HG03565 (cell line): ENCODE results near the gene CAMK2G.

Source experiments
- ATAC-seq: cut with Tn5 transposase; IDR thresholded peaks from one replicate; pipeline ENCODE4 v1.9.1; 2021; ENCODE audit warnings: mild to moderate bottlenecking, moderate library complexity; ENCODE audit not compliant: unreplicated experiment

Gene CAMK2G

DNA sequence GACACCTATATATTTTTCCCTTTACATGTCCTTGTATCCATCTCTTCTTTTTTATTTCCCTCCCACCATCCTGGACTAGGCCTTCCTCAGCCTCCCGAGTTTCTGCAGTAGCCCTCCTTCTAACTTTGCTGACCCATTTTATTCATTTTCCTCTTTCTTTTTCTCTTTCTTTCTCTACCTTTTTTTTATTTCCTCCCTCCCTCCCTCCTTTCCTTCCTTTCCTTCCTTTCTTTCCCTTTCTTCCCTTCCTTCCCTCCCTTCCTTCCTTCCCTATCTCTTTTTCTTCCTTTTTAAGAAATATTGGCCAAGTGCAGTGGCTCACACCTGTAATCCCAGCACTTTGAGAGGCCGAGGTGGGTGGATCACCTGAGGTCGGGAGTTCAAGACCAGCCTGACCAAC lies 9.7 kb upstream of the CAMK2G start:
- ATAC-seq, result no peak

DNA sequence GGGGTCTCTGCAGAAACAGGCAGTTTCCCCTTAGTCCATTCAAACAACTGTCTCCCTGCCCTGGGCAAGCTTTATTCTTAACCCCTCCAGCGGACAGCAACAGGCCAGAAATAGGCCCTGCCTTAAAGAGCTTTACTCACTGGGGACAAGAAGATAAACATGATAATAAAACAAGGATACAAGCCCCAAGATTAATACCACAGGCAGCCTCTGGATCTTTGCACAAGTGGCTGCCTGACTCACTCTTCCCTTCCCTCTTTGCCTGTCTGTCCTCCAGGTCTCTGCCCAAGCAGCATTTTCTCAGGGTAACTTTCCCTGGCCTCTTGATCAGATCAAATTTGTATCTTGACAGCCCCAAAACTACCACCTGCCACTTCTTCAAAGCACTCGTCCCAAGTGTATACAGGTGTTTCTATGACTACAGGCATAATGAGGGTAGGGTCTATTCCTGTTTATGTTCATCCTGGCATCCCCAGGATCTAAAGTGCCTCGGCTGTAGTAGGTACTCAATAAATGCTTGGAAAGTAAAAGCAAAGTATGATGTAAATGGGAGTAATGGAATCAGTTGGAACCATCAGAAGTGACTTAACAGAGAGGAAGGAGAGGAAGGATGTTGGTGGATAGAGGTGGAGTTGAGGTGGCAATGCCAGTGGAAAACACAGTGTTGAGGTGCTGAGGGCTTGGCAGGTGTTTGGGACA lies 7.0 kb upstream of the CAMK2G start:
- ATAC-seq, result no peak

DNA sequence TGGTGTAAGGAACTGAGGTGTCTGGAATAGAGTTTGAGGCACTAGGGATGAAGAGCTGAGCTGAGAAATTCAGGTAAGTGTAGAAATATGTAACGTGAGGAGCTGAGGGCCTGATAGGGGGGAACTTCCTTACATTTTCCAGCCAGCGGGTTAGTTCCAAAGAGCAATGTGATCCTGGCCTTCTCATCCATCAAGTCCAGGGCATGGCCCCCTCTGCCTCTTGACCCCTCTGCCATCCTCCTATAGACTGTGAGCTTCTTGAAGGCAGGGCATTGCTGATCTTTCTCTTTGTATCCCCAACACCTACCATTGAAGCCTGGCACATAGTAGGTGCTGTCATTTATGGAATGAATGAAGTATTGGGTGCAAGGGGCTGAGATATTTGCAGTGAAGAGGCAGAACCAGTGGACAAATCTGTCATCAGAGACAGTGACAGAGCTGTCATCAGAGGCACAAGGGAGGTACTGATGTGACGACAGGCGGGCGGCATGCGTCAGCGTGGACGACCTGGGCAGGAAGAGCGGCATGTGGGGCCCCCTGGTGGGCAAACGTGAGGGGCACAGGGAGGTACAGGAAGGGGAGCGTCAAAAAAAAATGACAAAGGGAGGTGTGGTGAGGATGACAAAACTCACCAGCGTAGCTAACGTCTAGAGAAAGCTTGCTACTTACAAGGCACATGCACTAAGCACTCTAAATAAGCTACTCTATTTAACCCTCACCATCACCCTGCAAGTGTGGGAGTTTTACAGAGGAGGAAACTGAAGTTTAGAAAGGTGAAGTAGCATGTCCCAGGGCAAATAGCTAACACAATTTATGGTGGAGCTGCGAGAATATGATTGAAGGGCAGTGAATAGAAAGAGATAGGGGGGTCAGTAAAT lies 5.2 kb upstream of the CAMK2G start:
- peak; percentile 86 for ATAC-seq

DNA sequence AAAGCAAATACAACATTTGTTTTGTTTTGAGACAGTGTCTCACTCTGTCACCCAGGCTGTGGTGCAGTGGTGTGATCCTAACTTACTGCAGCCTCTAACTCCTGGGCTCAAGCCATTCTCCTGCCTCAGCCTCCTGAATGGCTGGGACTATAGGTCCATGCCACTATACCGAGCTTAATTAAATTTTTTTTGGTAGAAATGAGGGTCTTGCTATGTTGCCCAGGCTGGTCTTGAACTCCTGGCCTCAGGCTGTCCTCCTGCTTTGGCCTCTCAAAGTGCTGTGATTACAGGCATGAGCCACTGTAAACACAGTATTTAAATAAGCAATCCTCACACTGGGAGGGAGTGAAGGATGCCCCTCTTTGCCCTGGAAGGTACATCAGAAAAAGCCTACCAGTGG lies 4.0 kb upstream of the CAMK2G start:
- ATAC-seq, result no peak

DNA sequence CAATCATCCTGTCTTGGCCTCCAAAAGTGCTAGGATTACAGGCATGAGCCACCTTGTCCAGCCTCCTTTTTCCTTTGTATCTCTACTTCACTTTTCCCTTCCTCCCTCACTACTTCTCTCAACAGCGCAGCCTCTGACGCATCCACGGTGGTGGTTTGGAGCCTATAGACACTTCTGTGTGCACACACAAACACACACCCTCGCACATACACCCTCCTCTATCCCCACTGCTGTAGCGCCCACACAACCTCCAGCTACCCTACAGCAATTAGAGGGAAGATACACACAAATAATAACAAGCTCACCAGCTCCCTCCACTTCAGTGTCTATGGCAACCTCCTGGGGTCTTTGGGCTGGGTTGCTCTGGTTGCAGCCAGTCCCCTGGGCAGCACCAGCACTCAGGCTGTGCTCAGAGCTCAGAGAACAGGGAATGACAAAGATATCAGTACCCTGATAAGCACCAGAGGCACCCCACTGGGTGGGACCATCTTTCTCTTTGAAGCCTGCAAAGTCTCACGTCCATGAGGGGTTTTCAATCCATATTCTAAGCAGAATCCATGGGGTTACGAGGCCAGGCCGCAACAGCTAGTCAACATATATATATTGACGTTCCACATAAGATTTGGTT lies 3.3 kb upstream of the CAMK2G start:
- ATAC-seq, result no peak

DNA sequence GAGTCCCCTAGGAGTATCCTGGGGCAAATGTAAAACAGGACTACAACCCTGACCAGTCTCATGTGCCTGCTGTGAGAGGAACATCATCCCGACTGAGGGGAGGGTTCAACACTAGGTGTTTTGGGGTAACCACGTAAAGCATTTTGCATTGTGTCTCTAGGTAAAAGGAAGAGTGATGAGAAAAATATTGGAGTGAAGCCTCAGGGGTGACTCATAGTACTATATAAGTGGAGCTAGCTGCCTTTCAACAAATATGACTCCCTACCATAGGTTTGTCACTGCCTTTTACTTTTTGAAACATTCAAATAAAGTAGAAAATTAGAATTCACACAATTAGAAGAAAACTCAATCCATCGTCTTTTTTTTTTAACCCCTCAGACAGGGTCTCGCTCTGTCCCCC lies 2.6 kb upstream of the CAMK2G start:
- no peak for ATAC-seq

DNA sequence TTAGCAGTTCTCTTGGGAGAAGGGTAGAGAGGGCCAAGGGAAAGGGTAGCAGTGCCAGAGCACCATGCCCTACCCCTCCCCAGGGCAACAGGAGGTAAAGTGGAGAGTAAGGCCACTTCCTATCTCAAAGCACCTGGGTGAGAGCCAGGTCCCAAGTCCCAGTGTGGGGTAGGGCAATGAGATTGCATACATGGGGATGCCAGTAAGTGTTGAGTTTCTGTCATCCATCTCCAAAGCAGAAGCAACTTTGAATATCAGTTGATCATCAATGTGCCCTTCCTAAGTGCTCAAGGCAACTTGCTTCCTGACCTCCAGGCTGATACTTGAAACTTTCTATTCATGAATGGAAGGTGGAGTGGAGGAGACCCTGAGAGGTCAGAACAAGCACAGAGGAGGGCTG lies 2.2 kb upstream of the CAMK2G start:
- ATAC-seq, result no peak

DNA sequence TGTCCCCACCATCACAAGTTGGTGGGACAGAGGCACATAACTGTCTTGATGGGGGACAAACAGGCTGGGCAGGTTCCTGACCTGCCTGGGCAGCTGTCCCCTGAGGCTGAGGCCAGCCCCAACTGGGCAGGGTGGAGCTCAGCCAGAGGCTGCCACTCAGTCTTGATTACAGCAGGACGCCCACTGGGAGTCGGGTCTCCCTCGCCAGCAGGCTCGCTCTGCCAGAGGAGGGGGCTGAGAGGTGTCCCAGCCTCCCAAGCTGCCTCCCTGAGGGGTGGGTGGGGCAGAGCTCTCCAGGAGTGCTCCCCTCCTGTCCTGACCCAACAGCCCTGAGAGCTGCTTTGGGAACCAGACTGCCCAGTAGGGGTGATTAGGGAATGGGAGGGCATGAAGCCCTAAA lies 1.8 kb upstream of the CAMK2G start:
- ATAC-seq, result no peak

DNA sequence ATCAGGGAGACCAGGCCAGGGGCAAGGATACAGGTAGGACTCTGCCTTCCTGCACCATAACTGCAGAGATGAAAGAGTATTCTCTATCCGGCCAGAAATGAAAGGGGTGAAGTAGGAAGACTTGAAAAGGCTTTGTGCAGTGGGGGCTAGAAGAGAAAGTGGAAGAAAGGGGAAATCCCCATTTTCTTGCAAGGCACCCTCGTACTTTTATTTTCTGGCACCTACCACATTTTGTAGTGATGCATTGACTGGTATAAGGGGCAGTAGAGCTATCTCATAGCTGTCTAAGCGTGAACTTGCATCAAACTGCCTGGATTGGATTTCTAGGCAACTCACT lies 752 bp upstream of the CAMK2G start:
- ATAC-seq, result peak; percentile 7

DNA sequence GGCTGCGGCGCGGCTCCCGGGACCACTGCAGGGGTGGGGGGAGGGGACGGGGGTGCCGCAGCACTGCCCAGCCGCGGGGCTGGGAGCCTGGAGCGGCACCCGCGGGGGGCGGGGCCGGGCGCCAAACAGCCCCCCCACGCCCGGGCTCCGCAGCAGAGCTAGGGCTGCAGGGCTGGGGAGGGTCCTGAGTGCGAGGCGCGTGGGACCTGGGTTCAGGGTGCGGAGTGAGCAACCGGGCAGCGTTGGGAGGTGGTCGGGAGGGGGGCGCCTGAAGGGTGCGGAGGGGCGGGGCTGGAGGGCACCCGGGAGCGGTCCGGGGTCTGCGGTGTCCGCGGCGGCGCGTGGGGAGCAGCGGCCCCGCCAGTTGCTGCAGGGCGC lies 528 bp downstream of the CAMK2G start:
- ATAC-seq, result no peak

DNA sequence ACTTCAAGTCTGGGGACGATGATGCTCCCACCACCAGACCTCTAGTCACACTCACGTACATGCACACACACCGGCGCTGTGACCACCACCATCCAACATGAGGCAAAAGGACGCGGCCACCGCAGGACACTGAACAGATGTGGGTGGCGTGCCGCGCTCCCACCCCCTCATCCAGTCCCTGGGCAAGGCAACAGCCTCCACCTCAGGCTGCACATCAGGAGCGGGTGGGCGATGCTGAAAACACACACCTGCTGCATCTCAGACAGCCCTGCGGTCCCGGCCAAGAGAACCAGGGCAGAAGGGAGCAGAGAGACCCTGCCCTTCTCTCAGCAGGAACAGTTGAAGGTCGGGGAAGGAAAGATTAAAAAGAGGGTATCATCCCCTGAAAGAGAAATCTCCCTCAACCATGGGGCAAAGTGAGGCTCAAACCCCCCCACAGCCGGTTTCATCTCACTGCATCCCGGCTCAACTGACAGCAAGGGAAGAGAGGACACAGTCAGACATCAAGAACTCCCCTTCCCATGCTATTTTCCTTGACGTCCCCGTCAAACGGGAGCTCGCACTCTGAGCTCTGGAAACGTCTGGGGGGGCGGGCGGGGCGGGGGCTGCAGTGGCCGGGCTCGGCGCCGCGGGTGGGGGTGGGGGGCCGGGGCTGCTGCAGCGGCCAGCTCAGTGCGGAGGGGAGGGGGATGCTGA lies 1.1 kb downstream of the CAMK2G start:
- no peak for ATAC-seq

DNA sequence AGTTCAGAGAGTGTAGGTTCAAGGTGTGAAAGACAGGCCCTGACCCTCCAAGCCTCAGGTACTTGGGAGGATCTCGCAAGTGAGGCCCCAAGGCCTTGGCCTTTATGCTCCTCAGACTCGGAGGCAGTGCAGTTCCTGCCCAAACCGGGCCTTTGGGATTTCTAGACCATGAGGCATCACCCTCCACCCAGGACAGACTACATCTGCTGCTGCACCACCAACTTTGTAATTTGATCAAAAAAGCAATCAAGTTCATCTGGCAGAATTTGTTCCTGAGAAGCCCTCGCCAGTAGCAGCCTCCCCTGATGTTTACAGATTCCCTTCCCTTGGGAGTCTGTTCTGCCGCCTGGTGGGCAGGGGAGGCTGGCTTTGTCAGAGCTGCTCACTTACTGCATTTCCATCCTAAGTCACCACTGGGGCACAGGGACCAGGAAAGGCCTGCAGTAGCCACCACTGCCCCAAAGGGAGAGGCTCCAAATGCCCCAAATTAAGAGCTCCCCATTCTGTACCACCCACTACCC lies 2.1 kb downstream of the CAMK2G start:
- ATAC-seq, result no peak

DNA sequence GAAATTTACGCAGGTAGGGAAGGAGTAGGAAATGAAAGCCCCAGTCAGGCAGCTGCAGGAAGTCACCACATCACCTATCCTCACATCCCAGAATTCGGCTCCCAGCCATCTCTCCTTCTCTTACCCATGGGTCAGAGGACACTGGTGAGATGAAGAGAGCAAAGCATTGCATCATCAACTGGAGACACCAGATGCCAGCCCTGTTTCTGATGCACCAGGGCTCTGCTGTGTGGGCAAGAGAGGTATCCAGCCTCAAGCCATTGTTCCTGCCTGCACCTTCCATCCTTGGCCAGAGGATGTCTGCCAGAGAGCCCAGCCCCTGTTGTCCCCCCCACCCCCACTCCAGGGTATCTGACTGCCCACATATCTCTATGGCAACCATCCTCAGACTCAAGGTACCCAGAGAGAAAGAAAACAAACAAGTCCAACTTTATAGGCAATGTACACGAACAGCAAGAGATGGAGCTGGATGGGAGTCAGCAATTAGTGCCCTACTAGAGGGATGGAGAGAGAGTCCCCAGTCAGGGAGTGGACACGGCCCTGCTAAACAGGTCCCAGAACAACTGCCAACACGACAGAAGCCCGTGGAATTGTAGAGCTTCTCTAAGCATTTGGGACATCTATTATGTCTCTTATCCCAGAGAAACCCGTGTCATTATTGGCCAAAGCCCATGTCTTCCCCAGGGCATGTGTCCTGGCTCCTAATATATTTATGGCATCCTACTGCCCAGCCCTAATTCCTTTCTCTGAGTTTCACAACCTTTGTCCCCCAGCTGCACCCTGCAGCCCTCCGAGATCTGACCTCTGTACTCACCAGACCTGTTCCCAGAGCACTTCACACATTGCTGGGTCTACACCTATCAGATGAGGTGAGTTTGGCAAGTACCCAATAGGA lies 2.8 kb downstream of the CAMK2G start:
- no peak for ATAC-seq

DNA sequence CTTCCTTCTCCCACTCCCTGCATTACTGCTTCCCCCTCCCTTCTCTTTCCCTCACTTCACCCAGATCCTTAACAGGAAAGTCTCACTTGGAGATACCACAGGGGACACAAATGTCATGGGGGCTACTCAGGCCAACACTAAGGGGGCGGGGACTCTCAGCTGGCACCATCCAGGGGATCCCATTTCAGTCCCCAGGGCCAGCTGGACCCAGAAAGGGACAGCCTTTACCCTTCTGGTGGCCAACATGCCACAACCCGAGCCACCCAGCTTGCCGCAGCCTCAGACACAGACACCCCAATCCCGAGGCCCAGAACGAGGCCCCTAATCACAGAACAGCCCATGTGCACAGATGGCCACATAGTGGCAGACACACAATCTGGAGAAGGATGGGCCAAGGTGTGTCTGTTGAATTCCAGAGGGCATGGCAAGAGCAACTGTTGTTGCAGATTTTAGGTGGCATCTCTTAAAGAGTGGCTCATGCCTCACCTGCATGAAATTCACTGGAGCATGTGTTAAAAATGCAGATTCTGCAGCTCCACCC lies 5.6 kb downstream of the CAMK2G start:
- no peak for ATAC-seq

DNA sequence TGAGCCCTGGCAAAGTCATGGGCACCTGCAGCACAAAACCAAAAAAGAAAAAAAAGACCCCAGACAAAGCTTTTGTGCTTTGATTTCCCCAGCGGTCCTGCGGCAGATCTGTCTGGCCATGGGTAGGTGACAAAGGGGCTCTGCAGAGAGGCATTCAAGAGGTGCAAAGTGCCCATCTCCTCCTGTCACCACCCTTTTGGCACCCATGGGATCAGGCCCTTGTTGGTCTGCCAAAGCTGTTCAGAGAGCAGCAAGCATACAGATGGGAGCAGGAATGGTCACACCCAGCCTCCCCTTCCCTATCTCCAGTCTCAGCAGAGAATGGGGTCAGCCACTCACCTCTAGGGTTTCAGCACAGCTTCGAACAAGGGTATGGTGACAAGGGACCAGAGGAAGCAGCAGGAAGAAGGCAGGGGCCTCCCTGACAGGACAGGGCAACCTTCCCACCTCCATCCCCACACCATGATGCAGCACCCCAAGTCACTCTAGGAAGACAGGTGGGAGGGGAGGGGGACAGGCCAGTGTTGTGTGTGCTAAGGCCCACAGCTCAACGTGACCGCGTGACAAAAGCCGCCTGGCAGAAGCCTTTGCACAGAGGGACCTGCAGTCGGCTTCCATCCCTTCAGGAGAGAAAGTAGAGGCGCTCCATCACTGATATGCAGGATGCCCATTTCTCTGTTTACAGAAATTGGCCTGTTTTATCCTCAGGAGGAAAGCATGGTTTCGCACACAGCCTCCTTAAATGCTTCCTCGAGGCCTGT lies 6.3 kb downstream of the CAMK2G start:
- ATAC-seq, result no peak

DNA sequence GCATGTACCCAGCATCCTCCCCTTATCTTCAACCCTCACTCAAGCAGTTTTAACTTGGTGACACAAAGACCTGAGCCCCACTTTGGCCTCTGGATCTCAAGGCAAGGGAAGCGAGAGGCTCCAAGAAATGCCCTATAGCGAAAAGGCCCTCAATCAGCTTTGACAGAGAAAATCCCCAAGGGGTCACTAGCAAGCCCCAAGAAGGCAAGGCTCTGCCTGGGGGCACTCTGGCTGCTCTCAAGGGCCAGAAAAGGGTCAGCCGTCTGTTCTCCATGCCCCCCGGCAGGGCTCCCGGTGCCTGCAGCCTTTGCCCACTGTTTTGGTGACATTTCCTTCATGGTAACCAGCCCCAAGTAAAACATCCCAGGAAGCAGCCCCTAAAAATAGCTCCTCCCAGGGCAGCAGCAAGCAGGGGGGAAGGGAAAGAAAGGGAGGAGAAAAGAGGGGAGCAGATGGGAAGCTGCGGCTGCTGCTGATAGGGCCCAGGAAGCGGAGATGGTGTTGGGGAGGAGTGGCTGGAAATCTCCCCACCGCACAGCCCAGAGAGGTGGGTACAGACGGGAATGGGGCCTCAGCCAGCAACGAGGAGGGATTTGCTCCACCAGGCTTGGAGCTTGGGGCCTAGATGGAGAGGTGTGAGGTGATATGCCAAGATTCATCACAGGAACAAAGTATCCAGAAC lies 7.1 kb downstream of the CAMK2G start:
- ATAC-seq, result no peak

DNA sequence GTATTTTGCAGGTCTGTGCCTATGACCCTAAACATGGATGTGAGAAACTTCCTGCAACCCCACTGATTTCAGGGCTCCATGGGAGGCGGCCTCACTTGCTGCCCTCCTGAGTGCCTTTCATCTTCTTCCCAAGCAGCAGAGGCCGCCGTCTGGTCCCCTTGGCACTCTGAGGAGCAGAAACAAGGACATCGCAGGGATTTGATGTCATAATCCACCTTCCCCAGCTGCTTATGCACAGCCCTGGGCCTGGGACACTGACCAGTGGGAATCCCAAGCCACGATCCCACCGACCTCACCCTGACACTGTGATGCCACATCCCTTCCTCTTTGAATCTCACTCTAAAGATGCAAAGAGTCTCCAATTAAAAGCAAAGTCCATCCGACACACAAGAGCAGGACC lies 7.7 kb downstream of the CAMK2G start:
- ATAC-seq, result no peak
